ENCODE measurements around the gene VAV3. TPM values are rescaled to one million over a fixed set of nuclear protein-coding genes. Genes with fewer than 3 reads are reported as not detected.

VAV3 gene
- total RNA-seq, 1 donor from 2014 or later = 6.4 TPM

- ATAC-seq = no peak
- intact Hi-C loops (cut with DNase I) = no loop called here
Observed at GRCh38 chr1:107604825-107605224, 360.2 kb downstream of the VAV3 start.

GRCh38 chr1:107600607-107601160 lies 364.3 kb downstream of the VAV3 start:
- ATAC-seq (no peak), DNase-seq (ENCODE audit: low spot score) (no peak)
- intact Hi-C loops (cut with DNase I) = no loop called here

More at GRCh38 chr1:107604825-107605224, 360.2 kb downstream of the VAV3 start:
- DNase-seq (ENCODE audit: low spot score) = no peak

- intact Hi-C loops (cut with DNase I) = no loop called here
- ATAC-seq (no peak), DNase-seq (ENCODE audit: low spot score) (no peak)
Observed at GRCh38 chr1:107599220-107599619, 365.8 kb downstream of the VAV3 start.

GRCh38 chr1:107597290-107597689 lies 367.7 kb downstream of the VAV3 start:
- intact Hi-C loops (cut with DNase I) = no loop called here
- DNase-seq (ENCODE audit: low spot score) (no peak), ATAC-seq (no peak)

- ATAC-seq (no peak), DNase-seq (ENCODE audit: low spot score) (no peak)
- intact Hi-C loops (cut with DNase I) = no loop called here
Observed at GRCh38 chr1:107594536-107594935, 370.4 kb downstream of the VAV3 start.

GRCh38 chr1:107593501-107594209 lies 371.3 kb downstream of the VAV3 start:
- intact Hi-C loops (cut with DNase I) = no loop called here
- DNase-seq (ENCODE audit: low spot score) (no peak), ATAC-seq (peak; percentile 52)

GRCh38 chr1:107590900-107591622 lies 373.9 kb downstream of the VAV3 start:
- intact Hi-C loops (cut with DNase I) = no loop called here
- DNase-seq (ENCODE audit: low spot score) (no peak), ATAC-seq (no peak)

- DNase-seq (ENCODE audit: low spot score) = no peak
- ATAC-seq = no peak
- intact Hi-C loops (cut with DNase I) = no loop called here
Observed at GRCh38 chr1:107590087-107590486, 374.9 kb downstream of the VAV3 start.

- intact Hi-C loops (cut with DNase I) = no loop called here
- no peak for DNase-seq (ENCODE audit: low spot score)
Observed at GRCh38 chr1:107588321-107588720, 376.7 kb downstream of the VAV3 start.

GRCh38 chr1:107575226-107575625 lies 389.8 kb downstream of the VAV3 start:
- intact Hi-C loops (cut with DNase I) = no loop called here
- no peak for DNase-seq (ENCODE audit: low spot score)
- ATAC-seq = no peak

More at GRCh38 chr1:107588321-107588720, 376.7 kb downstream of the VAV3 start:
- no peak for ATAC-seq

- intact Hi-C loops (cut with DNase I) = no loop called here
- DNase-seq (ENCODE audit: low spot score) = no peak
- no peak for ATAC-seq
Observed at GRCh38 chr1:107574044-107574443, 390.9 kb downstream of the VAV3 start.

GRCh38 chr1:107572674-107573211 lies 392.2 kb downstream of the VAV3 start:
- intact Hi-C loops (cut with DNase I) = no loop called here
- no peak for ATAC-seq
- DNase-seq (ENCODE audit: low spot score) = no peak

GRCh38 chr1:107570768-107571167 lies 394.2 kb downstream of the VAV3 start:
- DNase-seq (ENCODE audit: low spot score) (no peak), ATAC-seq (no peak)
- intact Hi-C loops (cut with DNase I) = no loop called here

- ATAC-seq = no peak
- no peak for DNase-seq (ENCODE audit: low spot score)
- intact Hi-C loops (cut with DNase I) = no loop called here
Observed at GRCh38 chr1:107563441-107563840, 401.5 kb downstream of the VAV3 start.

- ATAC-seq (no peak), DNase-seq (ENCODE audit: low spot score) (no peak)
- intact Hi-C loops (cut with DNase I) = no loop called here
Observed at GRCh38 chr1:107559881-107560280, 405.1 kb downstream of the VAV3 start.

- ATAC-seq = no peak
- DNase-seq (ENCODE audit: low spot score) = no peak
- intact Hi-C loops (cut with DNase I) = no loop called here
Observed at GRCh38 chr1:107557095-107557494, 407.9 kb downstream of the VAV3 start.

- intact Hi-C loops (cut with DNase I) = no loop called here
- DNase-seq (ENCODE audit: low spot score) (no peak), ATAC-seq (no peak)
Observed at GRCh38 chr1:107555578-107555977, 409.4 kb downstream of the VAV3 start.

GRCh38 chr1:107552781-107553180 lies 412.2 kb downstream of the VAV3 start:
- intact Hi-C loops (cut with DNase I) = no loop called here
- ATAC-seq (no peak), DNase-seq (ENCODE audit: low spot score) (no peak)

- DNase-seq (ENCODE audit: low spot score) (no peak), ATAC-seq (no peak)
- intact Hi-C loops (cut with DNase I) = no loop called here
Observed at GRCh38 chr1:107551456-107551855, 413.5 kb downstream of the VAV3 start.

GRCh38 chr1:107550358-107550757 lies 414.6 kb downstream of the VAV3 start:
- no peak for ATAC-seq
- DNase-seq (ENCODE audit: low spot score) = no peak
- intact Hi-C loops (cut with DNase I) = no loop called here
